Breast epithelium (tissue), 4 donors: Measurements from ENCODE around the gene PCDHGA10. TPM values are rescaled to one million over a fixed set of nuclear protein-coding genes. Genes with fewer than 3 reads are reported as not detected.
"Not testable (repeated sequence)": the region's sequence is repeated elsewhere in the genome, so short reads cannot be mapped to it uniquely, and the experiment has no call there.

Experiments used
- DNase-seq, 2 donors: peaks; one replicate each; pipeline ENCODE4 v3.0.0-alpha.2; 2019; ENCODE audit warnings: low spot score in 2 of 2
- H3K27ac ChIP-seq, 2 donors: fragments of 200-600 bp; sonication (generic) in 1 of 2; one replicate each; pipeline ENCODE4 v1.5.1; 2016 to 2019; ENCODE audit warnings: mild to moderate bottlenecking in 1 of 2
- H3K27me3 ChIP-seq, 2 donors: fragments of 200-600 bp; sonication (generic) in 1 of 2; one replicate each; pipeline versions ENCODE4 v1.5.1 to v1.6.0; 2017 to 2019; ENCODE audit warnings: control low read depth in 1 of 2, mild to moderate bottlenecking in 1 of 2
- H3K36me3 ChIP-seq: fragments of 200-600 bp; one replicate; pipeline ENCODE4 v1.5.1; 2019
- H3K4me1 ChIP-seq, 2 donors: fragments of 200-600 bp; sonication (generic); one replicate each; pipeline ENCODE4 v1.5.1; 2016 to 2019; ENCODE audit warnings: control low read depth in 1 of 2
- H3K4me3 ChIP-seq, 3 donors: fragments of 200-600 bp; sonication (generic); 1 replicate in 2 of 3; 2 replicates in 1 of 3; pipeline ENCODE4 v1.5.1; 2016 to 2019; ENCODE audit warnings: mild to moderate bottlenecking in 3 of 3, moderate library complexity in 2 of 3
- H3K9me3 ChIP-seq, 2 donors: fragments of 200-600 bp; sonication (generic) in 1 of 2; one replicate each; pipeline ENCODE4 v1.5.1; 2016 to 2019; ENCODE audit warnings: control low read depth in 1 of 2
- CTCF ChIP-seq, 3 donors: fragments of 450-650 bp; IDR thresholded peaks; one replicate each; pipeline ENCODE4 v1.5.1; 2016 to 2017; ENCODE audit warnings: antibody characterized with exemption in 3 of 3, mild to moderate bottlenecking in 3 of 3, moderate library complexity in 3 of 3
- POLR2A ChIP-seq: fragments of 450-650 bp; IDR thresholded peaks from one replicate; pipeline ENCODE4 v1.6.1; 2016; ENCODE audit warnings: antibody characterized with exemption, mild to moderate bottlenecking, moderate library complexity
- POLR2AphosphoS5 ChIP-seq, 3 donors: sonication (generic); formaldehyde crosslinking; IDR thresholded peaks; one replicate each; pipeline ENCODE4 v1.6.1; 2017; ENCODE audit warnings: antibody characterized with exemption in 3 of 3
- intact Hi-C: fragments of 100-400 bp; cut with DNase I; formaldehyde crosslinking; loops from one replicate; pipeline ENCODE4 v1.15.1; 2023; ENCODE audit warnings: low total_unique reads
- total RNA-seq, 3 donors: library from RNA; depleted of rRNA; stranded (reverse); fragments of >200 nt; gene quantifications; one replicate each; pipeline ENCODE4 v1.1.0, GENCODE V29; 2016

PCDHGA10 gene
- total RNA-seq, 3 donors from 2014 or later = 7.2 to 10.7 (median 10.5) TPM

DNA sequence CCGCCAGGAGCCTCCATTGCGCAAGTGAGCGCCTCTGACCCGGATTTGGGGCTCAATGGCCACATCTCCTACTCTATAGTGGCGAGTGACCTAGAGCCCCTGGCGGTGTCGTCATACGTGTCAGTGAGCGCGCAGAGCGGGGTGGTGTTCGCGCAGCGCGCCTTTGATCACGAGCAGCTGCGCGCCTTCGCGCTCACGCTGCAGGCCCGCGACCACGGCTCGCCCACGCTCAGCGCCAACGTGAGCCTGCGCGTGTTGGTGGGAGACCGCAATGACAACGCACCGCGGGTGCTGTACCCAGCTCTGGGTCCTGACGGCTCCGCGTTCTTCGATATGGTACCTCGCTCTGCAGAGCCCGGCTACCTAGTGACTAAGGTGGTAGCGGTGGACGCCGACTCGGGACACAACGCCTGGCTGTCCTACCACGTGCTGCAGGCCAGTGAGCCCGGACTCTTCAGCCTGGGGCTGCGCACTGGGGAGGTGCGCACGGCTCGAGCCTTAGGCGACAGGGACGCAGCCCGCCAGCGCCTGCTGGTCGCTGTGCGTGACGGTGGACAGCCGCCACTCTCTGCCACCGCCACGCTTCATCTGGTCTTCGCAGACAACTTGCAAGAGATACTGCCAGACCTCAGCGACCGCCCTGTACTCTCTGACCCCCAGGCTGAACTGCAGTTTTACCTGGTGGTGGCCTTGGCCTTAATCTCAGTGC lies 3.0 kb upstream of the PCDHGA10 start:
- DNase-seq = no peak
- intact Hi-C loops = loop anchor here (1.0 kb wide), 1 partner anchor 9 kb away; no protein-coding TSS in a partner anchor
- Histone ChIP-seq H3K9me3 (peaks cover 79 to 100% of the 10 kb centered on the region in 2 donors), H3K27me3 (no peaks in the 10 kb centered on the region), H3K4me1 (no peaks in the 10 kb centered on the region), H3K36me3 (no peaks in the 10 kb centered on the region), H3K27ac (no peak overlapping the region), H3K4me3 (peak overlapping the region in 1 of 3 donors; percentile 3)
- TF ChIP-seq POLR2A (no peak), POLR2AphosphoS5 (IDR thresholded peaks at IDR 0.05) (no peak), CTCF (IDR thresholded peaks at IDR 0.05) (no peak)

DNA sequence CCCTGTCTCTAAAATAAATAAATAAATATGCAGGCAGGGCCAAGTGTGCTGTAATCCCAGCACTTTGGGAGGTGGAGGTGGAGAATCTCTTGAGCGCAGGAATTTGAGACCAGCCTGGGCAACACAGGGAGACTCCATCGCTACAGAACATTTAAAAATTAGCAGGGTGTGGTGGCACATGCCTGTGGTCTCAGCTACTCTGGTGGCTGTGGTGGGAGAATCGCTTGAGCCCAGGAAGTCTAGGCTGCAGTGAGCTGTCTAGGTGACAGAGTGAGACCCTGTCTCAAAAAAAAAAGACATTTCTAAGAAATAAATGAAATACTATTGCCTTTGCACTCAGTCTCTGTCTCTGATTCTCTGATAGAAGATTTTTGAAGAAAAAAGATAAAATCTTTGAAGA lies 1.2 kb upstream of the PCDHGA10 start:
- intact Hi-C loops = no loop called here

DNA sequence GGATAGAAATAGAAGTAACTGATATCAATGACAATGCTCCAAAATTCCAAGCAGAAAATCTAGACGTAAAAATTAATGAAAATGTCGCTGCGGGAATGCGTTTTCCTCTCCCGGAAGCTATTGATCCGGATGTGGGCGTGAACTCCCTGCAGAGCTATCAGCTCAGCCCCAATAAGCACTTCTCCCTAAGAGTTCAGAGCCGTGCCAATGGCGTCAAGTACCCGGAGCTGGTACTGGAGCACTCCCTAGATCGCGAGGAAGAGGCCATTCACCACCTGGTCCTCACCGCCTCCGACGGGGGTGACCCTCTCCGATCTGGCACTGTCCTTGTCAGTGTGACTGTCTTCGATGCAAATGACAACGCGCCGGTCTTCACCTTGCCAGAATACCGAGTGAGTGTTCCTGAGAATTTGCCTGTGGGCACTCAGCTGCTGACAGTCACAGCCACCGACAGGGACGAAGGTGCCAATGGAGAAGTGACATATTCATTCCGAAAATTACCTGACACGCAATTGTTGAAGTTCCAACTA lies 818 bp downstream of the PCDHGA10 start:
- H3K27me3 ChIP-seq = no peaks in the 10 kb centered on the region
- no peak overlapping the region for H3K27ac ChIP-seq
- intact Hi-C loops = no loop called here
- no peak for DNase-seq
- H3K4me3 ChIP-seq = peak overlapping the region; percentile 29 to 59 (median 30)
- peaks cover 73 to 99% of the 10 kb centered on the region in 2 donors for H3K9me3 ChIP-seq
- no peaks in the 10 kb centered on the region for H3K4me1 ChIP-seq
- no peaks in the 10 kb centered on the region for H3K36me3 ChIP-seq
- TF ChIP-seq POLR2AphosphoS5 (IDR thresholded peaks at IDR 0.05) = no peak
- no peak for TF ChIP-seq CTCF (IDR thresholded peaks at IDR 0.05)
- no peak for TF ChIP-seq POLR2A

More for the DNA sequence above, 1.2 kb upstream of the PCDHGA10 start:
- no peak for DNase-seq
- Histone ChIP-seq H3K36me3 (no peaks in the 10 kb centered on the region), H3K4me1 (no peaks in the 10 kb centered on the region), H3K27me3 (no peaks in the 10 kb centered on the region), H3K9me3 (peaks cover 72 to 99% of the 10 kb centered on the region in 2 donors), H3K4me3 (peak overlapping the region in 1 of 3 donors; percentile 18), H3K27ac (no peak overlapping the region)
- TF ChIP-seq POLR2A = no peak
- no peak for TF ChIP-seq POLR2AphosphoS5 (IDR thresholded peaks at IDR 0.05)

- Histone ChIP-seq H3K4me3 (peak overlapping the region in 1 of 3 donors; percentile 31), H3K9me3 (peaks cover 73 to 99% of the 10 kb centered on the region in 2 donors)
- H3K36me3 ChIP-seq, DNase-seq, H3K27ac ChIP-seq, intact Hi-C loops, H3K4me1 ChIP-seq, H3K27me3 ChIP-seq: not testable (repeated sequence)
Measured at GRCh38 chr5:141414548-141415274, 1.9 kb downstream of the PCDHGA10 start.

GRCh38 chr5:141415275-141415618 lies 2.5 kb downstream of the PCDHGA10 start:
- DNase-seq, intact Hi-C loops, H3K36me3 ChIP-seq, H3K27ac ChIP-seq, H3K4me1 ChIP-seq, H3K27me3 ChIP-seq: not testable (repeated sequence)
- Histone ChIP-seq H3K4me3 (peak overlapping the region in 1 of 3 donors; percentile 12), H3K9me3 (peaks cover 72 to 99% of the 10 kb centered on the region in 2 donors)

GRCh38 chr5:141417494-141418172 lies 4.8 kb downstream of the PCDHGA10 start, which contains the start of gene PCDHGB7:
PCDHGB7 (plus strand) TSS chr5:141417677; CDS start chr5:141417860, 183 bp downstream.
- H3K27me3 ChIP-seq, H3K36me3 ChIP-seq, H3K4me1 ChIP-seq: not testable (repeated sequence)
- Histone ChIP-seq H3K4me3 (peak within 1 kb of the TSS; percentile 39 to 63 (median 40)), H3K27ac (peak within 1 kb of the TSS in 1 of 2 donors; percentile 57), H3K9me3 (peaks cover 78 to 99% of the 10 kb centered on the region in 2 donors)
- DNase-seq = peak in 1 of 2 donors; percentile 48
- peak; percentile 37 to 64 (median 37) for TF ChIP-seq CTCF (IDR thresholded peaks at IDR 0.05)
- intact Hi-C loops = loop anchor here (1.0 kb wide), 1 partner anchor 8 kb away; no protein-coding TSS in a partner anchor
